Trophoblast cell (in vitro differentiated cells and primary cell): ENCODE data around the gene SLAMF7.
"Not testable (repeated sequence)": the region's sequence is repeated elsewhere in the genome, so short reads cannot be mapped to it uniquely, and the experiment has no call there.

Experiments
- DNase-seq, 2 donors: peaks; one replicate each; pipeline ENCODE4 v3.0.0-alpha.2; 2016
- H2AFZ ChIP-seq: 2 replicates; pipeline ENCODE4 v1.6.1; 2013; ENCODE audit warnings: low read length, moderate library complexity, mild to moderate bottlenecking; ENCODE audit not compliant: insufficient read depth, poor library complexity
- H2AK5ac ChIP-seq: 2 replicates; pipeline ENCODE4 v1.6.1; 2013; ENCODE audit warnings: mild to moderate bottlenecking, low read length
- H2BK120ac ChIP-seq: 2 replicates; pipeline ENCODE4 v1.6.1; 2013; ENCODE audit warnings: low read length, mild to moderate bottlenecking, moderate library complexity; ENCODE audit not compliant: insufficient read depth, poor library complexity
- H2BK12ac ChIP-seq: 2 replicates; pipeline ENCODE4 v1.6.1; 2013; ENCODE audit warnings: mild to moderate bottlenecking, low read length, moderate library complexity
- H2BK5ac ChIP-seq: 2 replicates; pipeline ENCODE4 v1.6.1; 2013; ENCODE audit warnings: low read length, low read depth, moderate library complexity, mild to moderate bottlenecking; ENCODE audit not compliant: poor library complexity
- H3K14ac ChIP-seq: 2 replicates; pipeline ENCODE4 v1.6.1; 2013; ENCODE audit warnings: mild to moderate bottlenecking, low read length
- H3K18ac ChIP-seq: 2 replicates; pipeline ENCODE4 v1.6.1; 2013; ENCODE audit warnings: mild to moderate bottlenecking, low read length
- H3K23ac ChIP-seq: 2 replicates; pipeline ENCODE4 v1.6.1; 2013; ENCODE audit warnings: low read length
- H3K27ac ChIP-seq: 2 replicates; pipeline ENCODE4 v1.5.1; 2013; ENCODE audit warnings: low read depth, mild to moderate bottlenecking, inconsistent platforms, low read length, moderate library complexity
- H3K27me3 ChIP-seq: 2 replicates; pipeline ENCODE4 v1.6.1; 2013; ENCODE audit warnings: inconsistent platforms, mild to moderate bottlenecking, low read length, moderate library complexity; ENCODE audit not compliant: insufficient read depth
- H3K36me3 ChIP-seq, 2 experiments: 1 replicate in 1 of 2; 2 replicates in 1 of 2; pipeline ENCODE4 v1.6.1; 2013; ENCODE audit warnings: low read length in 2 of 2, mild to moderate bottlenecking in 2 of 2, moderate library complexity in 1 of 2; ENCODE audit not compliant: insufficient read depth in 2 of 2, control insufficient read depth in 1 of 2
- H3K4ac ChIP-seq: 2 replicates; pipeline ENCODE4 v1.6.1; 2013; ENCODE audit warnings: low read depth, mild to moderate bottlenecking, low read length, moderate library complexity
- H3K4me1 ChIP-seq, 2 experiments: 1 replicate in 1 of 2; 2 replicates in 1 of 2; pipeline ENCODE4 v1.6.1; 2013; ENCODE audit warnings: low read length in 2 of 2, mild to moderate bottlenecking in 2 of 2, moderate library complexity in 1 of 2; ENCODE audit not compliant: insufficient read depth in 2 of 2, control insufficient read depth in 1 of 2
- H3K4me2 ChIP-seq: 2 replicates; pipeline ENCODE4 v1.6.1; 2013; ENCODE audit warnings: inconsistent platforms, mild to moderate bottlenecking, low read length, moderate library complexity
- H3K4me3 ChIP-seq: 2 replicates; pipeline ENCODE4 v1.5.1; 2013; ENCODE audit warnings: mild to moderate bottlenecking, low read depth, low read length, inconsistent platforms
- H3K79me1 ChIP-seq: one replicate; pipeline ENCODE4 v1.6.1; 2013; ENCODE audit warnings: low read length
- H3K79me2 ChIP-seq: 2 replicates; pipeline ENCODE4 v1.6.1; 2013; ENCODE audit warnings: low read length, mild to moderate bottlenecking; ENCODE audit not compliant: control insufficient read depth, insufficient read depth, poor library complexity
- H3K9ac ChIP-seq: 2 replicates; pipeline ENCODE4 v1.6.1; 2013; ENCODE audit warnings: mild to moderate bottlenecking, low read length
- H3K9me3 ChIP-seq: 2 replicates; pipeline ENCODE4 v1.6.1; 2013; ENCODE audit warnings: low read depth, mild to moderate bottlenecking, control low read depth, inconsistent platforms, low read length; ENCODE audit not compliant: insufficient read depth
- H4K12ac ChIP-seq: 2 replicates; pipeline ENCODE4 v1.6.1; 2013; ENCODE audit warnings: low read depth, mild to moderate bottlenecking, low read length, moderate library complexity
- H4K8ac ChIP-seq: 2 replicates; pipeline ENCODE4 v1.6.1; 2013; ENCODE audit warnings: low read depth, mild to moderate bottlenecking, low read length, moderate library complexity
- H4K91ac ChIP-seq: one replicate; pipeline ENCODE4 v1.6.1; 2013; ENCODE audit warnings: low read depth, mild to moderate bottlenecking, low read length, moderate library complexity
- WGBS: extraction: QIAGEN DNeasy Blood & Tissue Kit; methylation state at CpG from one replicate; pipeline ENCODE4 v1.1.7; 2013; ENCODE audit warnings: missing lambda C conversion rate; ENCODE audit not compliant: insufficient read length, insufficient coverage; ENCODE audit errors: extremely low coverage; 5-methylcytosine and 5-hydroxymethylcytosine counted together

SLAMF7 gene

DNA sequence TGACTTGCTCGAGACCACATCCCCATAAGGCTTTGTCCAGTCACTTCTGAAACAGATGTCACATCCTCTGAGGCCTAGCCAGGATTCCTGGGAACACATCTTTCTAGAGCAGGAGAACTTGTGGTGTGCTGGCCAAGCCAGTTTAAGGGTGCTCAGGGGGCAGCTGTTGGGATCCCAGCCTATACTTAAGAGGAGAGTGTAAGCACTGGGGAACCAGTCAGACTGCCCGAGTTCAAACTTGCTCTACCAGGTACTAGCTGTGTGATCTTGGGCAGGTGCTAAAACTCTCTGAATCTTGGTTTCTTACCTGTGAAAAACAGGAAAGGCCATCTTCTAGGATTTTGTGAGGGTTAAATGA, 41.3 kb downstream of the SLAMF7 start:
- Histone ChIP-seq H4K12ac (no peak overlapping the region), H3K79me1 (peaks cover 14% of the 10 kb centered on the region), H3K36me3 (no peaks in the 10 kb centered on the region), H4K91ac (peak overlapping the region; percentile 45), H2AK5ac (no peak overlapping the region), H3K4me2 (no peak overlapping the region), H3K4me3 (no peak overlapping the region), H2BK5ac (peak overlapping the region; percentile 57), H2BK120ac (no peak overlapping the region), H3K4me1 (peaks cover 14 to 19% of the 10 kb centered on the region in 2 experiments), H3K27me3 (no peaks in the 10 kb centered on the region), H2BK12ac (peak overlapping the region; percentile 36), H3K79me2 (peaks cover 5% of the 10 kb centered on the region), H4K8ac (no peak overlapping the region), H3K14ac (peak overlapping the region; percentile 17), H3K23ac (no peak overlapping the region), H3K4ac (no peak overlapping the region), H2AFZ (no peak overlapping the region), H3K27ac (no peak overlapping the region), H3K9me3 (no peaks in the 10 kb centered on the region), H3K18ac (no peak overlapping the region), H3K9ac (no peak overlapping the region)
- WGBS = no CpG with 5 or more reads among the region's 2 CpGs
- no peak for DNase-seq

DNA sequence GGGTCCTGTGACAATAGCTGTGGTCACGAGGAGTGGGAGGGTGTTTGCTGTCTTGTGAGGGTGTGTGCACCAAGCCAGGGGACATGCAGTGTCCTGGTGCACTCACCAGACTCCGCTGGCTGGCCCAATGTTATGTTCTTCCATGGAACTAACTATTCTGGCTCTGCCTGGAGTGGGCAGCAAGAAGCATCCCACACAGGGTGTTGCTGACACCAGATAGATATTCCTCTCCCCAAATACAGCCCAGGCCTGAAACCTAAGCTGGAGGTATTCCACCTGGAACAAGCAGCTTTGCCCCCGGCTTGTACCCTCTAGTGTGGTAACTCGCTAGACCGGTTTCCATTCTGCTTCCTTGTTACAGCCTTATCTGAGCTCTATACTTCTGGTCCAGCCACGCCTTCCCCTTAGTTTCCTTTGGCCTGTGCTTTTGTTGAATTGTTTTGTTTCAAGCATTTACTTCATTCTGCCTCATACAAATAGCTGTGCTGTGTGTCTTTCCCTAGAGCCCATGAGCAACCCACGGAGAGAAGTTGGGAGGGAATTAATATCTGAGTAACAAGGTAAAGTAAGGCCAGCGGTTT, 42.2 kb downstream of the SLAMF7 start:
- peak overlapping the region; percentile 73 for H4K8ac ChIP-seq
- WGBS = no CpG with 5 or more reads among the region's 8 CpGs

DNA sequence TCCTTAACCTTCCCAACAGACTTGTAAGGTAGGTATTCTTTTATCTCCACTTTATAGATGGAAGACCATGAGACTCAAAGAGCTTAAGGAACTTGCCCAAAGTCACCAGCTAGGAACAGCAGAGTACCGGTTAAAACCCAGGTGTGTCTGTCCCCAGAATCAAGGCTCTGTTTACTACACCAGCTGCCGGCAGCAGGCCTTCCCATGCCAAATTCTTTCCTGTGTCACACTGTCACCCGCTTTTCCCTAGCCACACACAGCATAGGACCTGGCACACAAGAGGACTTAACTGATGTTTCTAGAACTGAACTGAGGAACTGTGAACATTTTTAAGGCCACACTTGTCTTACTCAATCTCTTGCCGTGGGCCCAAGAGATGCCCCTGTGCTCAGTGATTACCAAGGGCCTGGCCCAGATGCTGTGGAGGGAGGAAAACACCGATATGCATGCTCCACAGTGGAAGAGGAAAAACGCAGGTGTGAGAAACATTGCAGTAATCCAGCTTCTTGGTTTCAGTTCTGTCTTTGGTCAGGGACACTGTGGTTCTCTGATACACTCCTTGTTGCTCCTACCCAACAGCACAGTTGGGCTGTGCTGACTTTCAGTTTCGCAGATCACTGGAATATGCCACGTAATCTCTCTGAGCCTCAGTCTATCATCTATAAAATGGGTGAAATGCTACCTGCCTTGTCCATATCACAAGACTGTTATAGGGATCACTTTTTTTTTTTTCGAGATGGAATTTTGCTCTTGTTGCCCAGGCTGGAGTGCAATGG, 43.1 kb downstream of the SLAMF7 start:
- Histone ChIP-seq H3K9ac (no peak overlapping the region), H2BK120ac (peak overlapping the region; percentile 75), H2AFZ (peak overlapping the region; percentile 11), H2BK5ac (peak overlapping the region; percentile 59), H3K9me3 (no peaks in the 10 kb centered on the region), H4K12ac (no peak overlapping the region), H3K14ac (peak overlapping the region; percentile 48), H3K4ac (no peak overlapping the region), H3K27ac (peak overlapping the region; percentile 64), H2AK5ac (peak overlapping the region; percentile 22), H3K4me3 (no peak overlapping the region), H4K8ac (peak overlapping the region; percentile 50), H4K91ac (peak overlapping the region; percentile 87), H3K36me3 (no peaks in the 10 kb centered on the region), H3K18ac (peak overlapping the region; percentile 26), H3K4me2 (no peak overlapping the region), H3K79me2 (peaks cover 5% of the 10 kb centered on the region), H3K27me3 (no peaks in the 10 kb centered on the region), H3K23ac (no peak overlapping the region), H3K4me1 (peaks cover 14 to 18% of the 10 kb centered on the region in 2 experiments), H3K79me1 (peaks cover 14% of the 10 kb centered on the region), H2BK12ac (peak overlapping the region; percentile 46)
- no CpG with 5 or more reads among the region's 9 CpGs for WGBS
- DNase-seq = no peak

More for the DNA sequence above, 42.2 kb downstream of the SLAMF7 start:
- Histone ChIP-seq H3K79me1 (peaks cover 14% of the 10 kb centered on the region), H2AFZ (peak overlapping the region; percentile 23), H4K91ac (peak overlapping the region; percentile 87), H2AK5ac (peak overlapping the region; percentile 70), H3K18ac (peak overlapping the region; percentile 65), H3K4ac (peak overlapping the region; percentile 61), H3K4me1 (peaks cover 14 to 18% of the 10 kb centered on the region in 2 experiments), H3K23ac (peak overlapping the region; percentile 6), H2BK12ac (peak overlapping the region; percentile 75), H3K79me2 (peaks cover 5% of the 10 kb centered on the region), H3K14ac (peak overlapping the region; percentile 55), H3K9me3 (no peaks in the 10 kb centered on the region), H4K12ac (peak overlapping the region; percentile 28), H3K4me3 (no peak overlapping the region), H3K27ac (peak overlapping the region; percentile 76), H3K9ac (no peak overlapping the region), H3K36me3 (no peaks in the 10 kb centered on the region), H2BK120ac (peak overlapping the region; percentile 45), H3K27me3 (no peaks in the 10 kb centered on the region), H3K4me2 (peak overlapping the region; percentile 38), H2BK5ac (peak overlapping the region; percentile 80)
- peak; percentile 72 to 77 for DNase-seq

DNA sequence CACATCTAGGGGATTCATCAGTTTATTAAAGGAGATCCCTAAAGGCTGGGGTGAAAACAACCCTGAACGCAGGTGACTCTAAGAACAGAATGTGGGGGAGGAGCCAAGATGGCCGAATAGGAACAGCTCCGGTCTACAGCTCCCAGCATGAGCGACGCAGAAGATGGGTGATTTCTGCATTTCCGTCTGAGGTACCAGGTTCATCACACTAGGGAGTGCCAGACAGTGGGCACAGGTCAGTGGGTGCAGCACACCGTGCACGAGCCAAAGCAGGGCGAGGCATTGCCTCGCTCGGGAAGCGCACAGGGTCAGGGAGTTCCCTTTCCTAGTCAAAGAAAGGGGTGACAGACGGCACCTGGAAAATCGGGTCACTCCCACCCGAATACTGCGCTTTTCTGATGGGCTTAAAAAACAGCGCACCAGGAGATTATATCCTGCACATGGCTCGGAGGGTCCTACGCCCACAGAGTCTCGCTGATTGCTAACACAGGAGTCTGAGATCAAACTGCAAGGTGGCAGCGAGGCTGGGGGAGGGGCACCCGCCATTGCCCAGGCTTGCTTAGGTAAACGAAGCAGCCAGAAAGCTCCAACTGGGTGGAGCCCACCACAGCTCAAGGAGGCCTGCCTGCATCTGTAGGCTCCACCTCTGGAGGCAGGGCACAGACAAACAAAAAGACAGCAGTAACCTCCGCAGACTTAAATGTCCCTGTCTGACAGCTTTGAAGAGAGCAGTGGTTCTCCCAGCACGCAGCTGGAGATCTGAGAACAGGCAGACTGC, 44.1 kb downstream of the SLAMF7 start:
- H3K27me3 ChIP-seq, H3K79me2 ChIP-seq, H3K9ac ChIP-seq, DNase-seq, H3K4me3 ChIP-seq, H2BK120ac ChIP-seq, H4K8ac ChIP-seq, H2BK12ac ChIP-seq, H3K9me3 ChIP-seq, H2BK5ac ChIP-seq, H3K14ac ChIP-seq, H3K18ac ChIP-seq, H3K23ac ChIP-seq, H3K4ac ChIP-seq, H4K12ac ChIP-seq, H3K36me3 ChIP-seq, H2AK5ac ChIP-seq, H3K27ac ChIP-seq, H3K4me2 ChIP-seq, H2AFZ ChIP-seq: not testable (repeated sequence)
- peaks cover 13% of the 10 kb centered on the region for H3K79me1 ChIP-seq
- WGBS = no CpG with 5 or more reads among the region's 25 CpGs
- H4K91ac ChIP-seq = peak overlapping the region; percentile 56
- peaks cover 14 to 18% of the 10 kb centered on the region in 2 experiments for H3K4me1 ChIP-seq
